Stimulated activated CD8-positive, alpha-beta memory T cell treated with anti-CD3 and anti-CD28 coated beads, Interleukin-12 subunit alpha, Interleukin-12 subunit beta, amount 100 ng/mL, for 4 hours (primary cell): ENCODE data around the gene MYO5A.
"Not testable (repeated sequence)": the region's sequence is repeated elsewhere in the genome, so short reads cannot be mapped to it uniquely, and the experiment has no call there.

Experiments used
- DNase-seq: peaks from one replicate; pipeline ENCODE4 v3.0.0-alpha.2; 2020; ENCODE audit warnings: low read depth

The MYO5A gene

DNA sequence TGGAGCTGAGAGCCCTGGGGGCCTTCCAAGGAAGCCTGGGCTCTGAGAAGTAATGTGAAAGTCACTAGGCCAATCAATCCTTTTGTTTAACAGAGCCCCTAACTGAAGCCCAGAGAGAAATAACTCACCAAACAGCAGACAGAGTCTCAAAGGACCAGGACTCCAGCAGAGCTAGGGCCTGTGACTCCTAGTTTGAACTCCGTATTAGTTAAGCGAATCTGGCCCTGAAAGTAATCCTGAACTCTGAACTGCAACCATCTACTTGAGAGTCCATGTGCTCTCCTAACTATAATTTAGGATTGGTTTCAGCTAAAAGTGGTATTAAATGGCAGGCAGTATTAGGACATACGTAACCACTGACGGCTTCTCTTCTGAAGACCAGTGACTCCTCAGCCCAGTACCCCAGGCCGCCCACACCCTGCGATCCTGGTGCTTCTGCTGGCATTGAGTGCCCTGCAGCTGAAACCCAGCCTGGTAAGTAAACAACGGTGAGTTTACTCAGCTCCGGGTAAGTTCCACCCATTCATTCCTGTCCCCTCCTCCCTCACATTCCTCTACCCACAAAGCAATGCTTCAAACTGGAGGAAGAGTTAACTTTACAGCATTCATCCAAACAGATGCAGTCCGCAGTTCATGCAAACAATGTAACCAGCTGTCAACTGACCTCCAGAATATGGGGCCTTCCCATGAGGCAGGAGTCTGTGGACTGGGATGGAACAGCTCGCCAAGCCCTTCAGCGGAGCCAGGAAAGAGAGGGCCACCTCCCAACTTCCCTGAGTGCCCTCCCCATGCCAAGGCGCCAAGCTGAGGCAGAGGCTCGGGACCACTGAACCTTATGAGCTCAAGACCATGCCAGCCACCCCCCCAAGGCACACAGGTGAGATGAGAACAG is 240.4 kb downstream of the MYO5A start:
- DNase-seq = no peak

- DNase-seq = no peak
Measured at GRCh38 chr15:52287114-52287513, 241.6 kb downstream of the MYO5A start.

DNA sequence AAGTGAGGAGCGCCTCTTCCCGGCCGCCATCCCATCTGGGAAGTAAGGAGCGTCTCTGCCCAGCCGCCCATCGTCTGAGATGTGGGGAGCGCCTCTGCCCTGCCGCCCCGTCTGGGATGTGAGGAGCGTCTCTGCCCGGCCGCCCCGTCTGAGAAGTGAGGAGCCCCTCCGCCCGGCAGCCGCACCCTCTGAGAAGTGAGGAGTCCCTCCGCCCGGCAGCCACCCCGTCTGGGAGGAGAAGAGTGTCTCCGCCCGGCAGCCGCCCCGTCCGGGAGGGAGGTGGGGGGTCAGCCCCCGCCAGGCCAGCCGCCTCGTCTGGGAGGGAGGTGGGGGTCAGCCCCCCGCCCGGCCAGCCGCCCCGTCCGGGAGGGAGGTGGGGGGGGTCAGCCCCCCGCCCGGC is 242.7 kb downstream of the MYO5A start:
- not testable (repeated sequence) for DNase-seq

- no peak for DNase-seq
Measured at GRCh38 chr15:52284164-52284563, 244.5 kb downstream of the MYO5A start.

DNA sequence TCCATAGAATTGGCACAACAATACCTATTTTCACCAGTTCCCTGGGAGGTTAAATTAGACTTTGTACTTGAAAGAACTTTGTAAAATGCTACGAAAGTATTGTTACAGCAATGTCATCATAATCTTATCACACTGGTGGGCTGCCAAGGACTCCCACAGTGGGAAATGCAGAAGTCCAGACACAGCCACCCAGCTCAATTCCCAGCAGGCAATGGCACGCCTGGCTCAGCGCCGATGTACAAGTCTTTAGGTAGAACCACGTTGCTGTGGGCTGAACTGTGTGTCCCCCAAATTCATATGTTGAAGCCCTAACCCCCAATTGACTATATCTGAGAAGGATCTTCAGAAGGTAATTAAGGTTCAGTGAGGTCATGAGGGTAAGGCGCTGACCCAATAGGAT is 245.4 kb downstream of the MYO5A start:
- no peak for DNase-seq

- DNase-seq = no peak
Measured at GRCh38 chr15:52282418-52282817, 246.3 kb downstream of the MYO5A start.

DNA sequence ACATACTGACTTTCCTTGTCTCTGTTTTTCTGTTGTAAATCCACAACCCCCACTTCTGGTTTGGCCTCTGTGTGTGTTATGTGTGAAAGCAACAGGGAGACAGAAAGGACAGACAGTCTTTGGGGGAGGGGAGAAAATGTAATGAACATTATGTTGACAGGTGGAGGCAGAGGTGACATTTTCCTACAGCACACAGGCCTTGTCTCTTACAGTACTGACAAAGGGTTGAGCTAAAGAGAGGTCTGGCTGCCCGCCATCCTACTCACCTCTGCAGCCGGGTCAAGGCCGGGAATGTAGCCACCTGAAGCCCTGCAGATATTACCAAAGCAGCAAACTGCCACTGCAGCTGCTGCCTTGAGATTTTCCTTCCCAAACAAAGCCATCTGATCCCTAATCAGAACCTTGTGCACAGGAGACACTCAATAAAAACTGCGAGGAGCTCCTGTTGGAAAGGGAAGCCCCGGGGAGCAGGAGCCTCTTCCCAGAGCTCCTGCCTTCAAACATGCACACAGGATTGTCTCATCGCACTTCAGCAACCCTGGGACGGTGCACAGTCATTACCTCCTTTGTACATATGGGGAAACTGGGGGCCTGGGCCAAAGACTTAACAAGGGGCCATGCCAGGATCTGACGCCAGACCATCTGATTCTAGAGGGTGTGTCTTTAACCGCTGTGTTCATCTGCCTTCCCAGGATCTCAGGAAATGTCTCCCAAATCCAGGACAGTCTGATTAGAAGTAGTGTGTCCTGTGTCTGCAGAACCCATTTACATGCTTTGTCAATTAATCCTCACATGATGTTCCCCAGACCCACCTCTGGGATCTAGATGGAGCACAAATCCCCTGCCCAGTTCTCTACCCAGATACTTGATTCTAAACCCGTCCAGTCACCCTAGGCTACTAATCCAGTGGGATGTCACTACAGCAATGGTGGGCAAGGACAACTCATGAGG is 247.3 kb downstream of the MYO5A start:
- no peak for DNase-seq

GRCh38 chr15:52280326-52281084 is 248.2 kb downstream of the MYO5A start:
- DNase-seq = no peak

DNA sequence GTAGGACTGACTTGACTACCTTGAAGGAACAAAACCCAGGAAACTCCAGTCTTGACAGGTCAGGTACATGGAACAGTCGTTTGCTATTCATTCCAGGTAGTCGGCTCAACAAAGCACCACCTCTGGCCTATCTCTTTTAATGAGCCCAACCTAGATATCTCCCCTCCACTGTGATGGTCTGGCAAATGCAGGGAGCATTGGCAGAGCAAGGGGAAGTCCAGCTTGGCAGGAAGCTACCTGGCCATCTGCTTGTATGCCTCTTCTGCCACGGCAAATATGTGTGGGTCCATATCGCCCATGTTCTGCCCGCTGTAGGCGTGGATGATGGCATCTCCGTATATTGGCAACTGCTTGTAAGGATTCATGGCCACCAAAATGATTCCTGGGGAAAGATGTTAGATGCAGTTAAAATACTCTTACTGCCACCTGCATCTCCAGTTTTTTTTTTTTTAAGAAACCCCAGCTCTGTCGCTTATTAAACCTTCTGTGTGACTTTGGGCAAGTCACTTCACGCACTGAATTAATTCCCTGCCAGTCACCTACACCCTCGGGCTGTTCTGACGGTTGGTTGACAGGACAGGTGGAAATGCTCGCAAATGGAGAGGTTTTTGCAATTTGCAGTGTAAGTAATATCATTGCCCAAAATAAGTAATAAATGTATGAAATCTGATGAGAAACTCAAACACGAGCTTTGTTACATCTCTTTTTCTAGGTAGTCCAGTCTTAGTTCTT is 249.9 kb downstream of the MYO5A start:
- DNase-seq = no peak

DNA sequence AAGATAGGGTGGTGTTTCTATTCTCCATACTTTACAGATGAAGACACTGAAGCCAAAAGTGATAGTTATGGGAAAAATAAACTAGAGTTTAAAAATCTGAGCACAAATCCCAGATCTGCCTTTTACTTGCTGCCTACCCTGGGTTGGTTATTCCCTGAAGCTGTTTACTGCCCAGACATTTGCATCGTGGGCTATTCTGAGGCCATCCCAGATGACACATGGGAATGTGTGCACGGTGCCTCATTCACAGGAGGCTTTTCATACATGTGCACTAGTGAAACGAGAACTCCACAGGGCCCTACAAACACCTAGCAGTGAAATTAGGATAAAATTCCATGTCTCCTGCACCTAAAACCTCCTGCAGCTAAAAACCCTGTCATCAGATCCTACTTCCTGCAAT is 250.5 kb downstream of the MYO5A start:
- no peak for DNase-seq

DNA sequence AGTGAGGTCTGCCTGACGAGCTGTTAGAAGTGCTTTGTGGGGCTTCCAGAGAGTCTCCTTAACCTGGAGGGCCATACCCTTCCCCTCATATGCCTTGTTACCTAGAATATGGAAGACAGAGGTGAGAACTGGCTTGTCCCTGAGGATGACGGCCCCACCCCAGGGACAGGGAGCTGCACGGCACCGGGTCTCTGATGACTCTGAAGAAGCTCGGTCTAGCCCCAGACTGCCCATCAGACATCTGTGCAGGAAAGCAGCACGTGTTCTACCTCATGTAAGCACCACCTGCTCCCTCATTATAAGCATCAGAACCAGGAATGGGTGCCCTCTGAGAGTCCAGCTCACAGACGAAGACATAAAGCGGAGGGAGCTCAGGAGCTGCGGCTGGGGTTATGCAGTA is 251.1 kb downstream of the MYO5A start:
- DNase-seq = no peak

- no peak for DNase-seq
Measured at GRCh38 chr15:52276256-52276770, 252.4 kb downstream of the MYO5A start.

- no peak for DNase-seq
Measured at GRCh38 chr15:52263563-52264282, 265.0 kb downstream of the MYO5A start.

DNA sequence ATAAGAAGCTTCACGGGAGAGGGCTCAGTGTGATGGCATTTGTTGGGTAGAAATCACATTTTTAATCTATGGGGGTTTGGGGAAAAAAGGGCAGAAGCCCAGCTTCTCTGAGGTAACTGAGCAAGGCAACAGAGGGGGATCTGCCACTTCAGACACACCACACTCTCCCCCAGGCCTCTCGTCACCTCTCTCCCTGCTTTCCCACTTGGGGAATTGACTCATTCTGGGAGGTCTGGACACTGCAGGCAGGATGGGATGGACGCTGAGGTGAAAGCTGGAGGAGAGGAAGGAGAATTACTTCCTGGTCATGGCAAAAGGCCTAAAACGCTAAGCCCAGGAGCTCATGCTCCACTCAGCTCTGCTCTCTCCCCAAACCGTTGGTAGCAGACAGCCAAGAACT is 266.3 kb downstream of the MYO5A start:
- DNase-seq = no peak

DNA sequence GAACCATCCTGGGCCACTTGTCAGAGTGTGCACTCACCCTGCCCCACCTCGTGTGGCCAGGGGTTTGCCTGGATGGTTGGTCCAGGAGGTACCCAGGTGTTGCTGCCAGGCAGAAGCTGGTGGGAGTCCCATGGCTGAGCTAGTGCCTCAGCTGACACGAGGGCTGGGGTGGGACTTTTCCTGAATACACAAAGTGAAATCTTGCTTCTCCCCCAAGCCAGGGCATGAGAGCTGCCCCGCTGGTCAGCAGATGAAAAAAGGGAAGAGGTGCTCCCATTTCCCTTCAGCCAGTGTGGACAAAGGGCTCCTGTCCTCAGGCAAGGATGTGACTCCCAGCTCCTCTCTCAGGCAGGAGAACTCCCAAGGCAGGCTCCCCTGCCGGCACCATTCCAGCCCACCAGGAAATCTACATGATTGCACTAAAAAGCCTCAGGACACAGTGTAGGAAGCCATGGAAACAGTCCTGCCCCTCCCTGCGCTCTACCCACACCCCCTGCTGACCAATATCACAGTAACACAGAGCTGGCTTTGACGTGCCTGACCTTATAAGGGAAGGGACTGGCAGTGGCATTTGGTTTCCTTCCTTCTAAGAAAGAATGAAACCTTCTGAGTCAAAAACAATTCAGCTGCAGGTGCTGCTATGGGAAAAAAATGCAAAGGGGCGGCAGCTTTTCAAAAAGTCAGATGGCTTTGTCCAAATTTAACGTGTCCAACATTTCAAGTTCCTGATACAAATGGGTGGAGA is 267.0 kb downstream of the MYO5A start:
- DNase-seq = peak; percentile 6

- no peak for DNase-seq
Measured at GRCh38 chr15:52261026-52261425, 267.7 kb downstream of the MYO5A start.

- no peak for DNase-seq
Measured at GRCh38 chr15:52259503-52259902, 269.2 kb downstream of the MYO5A start.

DNA sequence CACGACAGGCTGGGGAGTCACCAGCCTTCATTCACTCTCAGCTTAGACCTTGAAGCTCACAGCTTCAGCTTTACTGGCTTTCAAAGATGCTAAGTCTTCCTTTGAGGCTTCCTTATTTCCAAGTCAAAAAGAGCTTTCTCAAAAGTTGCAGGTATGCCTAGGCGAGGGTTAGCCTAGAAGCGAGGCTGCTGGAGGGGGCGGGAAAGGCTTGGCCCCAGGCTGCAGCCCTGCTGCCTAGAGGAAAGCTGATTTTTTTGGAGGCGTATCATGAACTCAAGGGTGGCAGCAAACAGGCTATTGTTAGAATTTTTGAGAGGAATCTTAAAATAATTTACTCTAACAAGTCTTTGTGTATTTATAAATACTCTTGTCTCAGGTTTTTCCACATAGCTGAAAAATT is 270.2 kb downstream of the MYO5A start:
- DNase-seq = no peak

GRCh38 chr15:52257734-52258062 is 271.0 kb downstream of the MYO5A start:
- DNase-seq = no peak
